HG02973 (cell line): Measurements from ENCODE around the gene GRIK4.
"Not testable (repeated sequence)": the region's sequence is repeated elsewhere in the genome, so short reads cannot be mapped to it uniquely, and the experiment has no call there.

ENCODE experiments used
- ATAC-seq: cut with Tn5 transposase; IDR thresholded peaks from one replicate; pipeline ENCODE4 v1.9.1; 2021; ENCODE audit warnings: moderate library complexity; ENCODE audit not compliant: unreplicated experiment

Gene GRIK4

GRCh38 chr11:121023848-121024751 lies 512.6 kb downstream of the GRIK4 start, which contains the start of gene TBCEL:
TBCEL (plus strand) TSS chr11:121024102; CDS start chr11:121045691, 21,589 bp downstream.
- peak; percentile 86 for ATAC-seq

GRCh38 chr11:121024989-121025388 lies 513.4 kb downstream of the GRIK4 start:
- ATAC-seq, result no peak

GRCh38 chr11:121029153-121029552 lies 517.6 kb downstream of the GRIK4 start:
- ATAC-seq, result no peak

- ATAC-seq, result no peak
Observed at GRCh38 chr11:121029813-121030445, 518.4 kb downstream of the GRIK4 start.

GRCh38 chr11:121031167-121031566 lies 519.6 kb downstream of the GRIK4 start:
- no peak for ATAC-seq

GRCh38 chr11:121031648-121032047 lies 520.1 kb downstream of the GRIK4 start:
- ATAC-seq, result not testable (repeated sequence)

- ATAC-seq, result no peak
Observed at GRCh38 chr11:121032546-121032945, 521.0 kb downstream of the GRIK4 start.

GRCh38 chr11:121033635-121034034 lies 522.1 kb downstream of the GRIK4 start:
- ATAC-seq, result no peak

- no peak for ATAC-seq
Observed at GRCh38 chr11:121035169-121035755, 523.7 kb downstream of the GRIK4 start.

- no peak for ATAC-seq
Observed at GRCh38 chr11:121035780-121036179, 524.2 kb downstream of the GRIK4 start.

- ATAC-seq, result no peak
Observed at GRCh38 chr11:121037016-121037415, 525.5 kb downstream of the GRIK4 start.
